Naive thymus-derived CD8-positive, alpha-beta T cell (primary cell): Measurements from ENCODE around the gene RHOT2. TPM values are rescaled to one million over a fixed set of nuclear protein-coding genes. Genes with fewer than 3 reads are reported as not detected.

Source experiments
- polyA plus RNA-seq, 3 donors: library from polyadenylated mRNA; unstranded; fragments of 300-500 nt; fragmentation: Illumina TruSeq; gene quantifications; one replicate each; pipeline ENCODE4 v1.2.3, GENCODE V29; 2021
- total RNA-seq, 8 experiments: library from RNA in 2 of 8; stranded (reverse) in 2 of 8; gene quantifications; one replicate each; pipeline ENCODE4 v1.2.3 and lab custom pipeline; 2021 to 2026

Gene RHOT2
- total and polyA plus RNA-seq, 5 experiments from 2014 or later: 25.1 to 220 (median 44.8) TPM

Other genes starting within 250 kb of the RHOT2 start
- gene RAB11FIP3, start 242.5 kb upstream of the RHOT2 start, total RNA-seq: 10 to 100 TPM; 43.8 to 49.7 TPM
- 1 to 10 TPM; 1.3 to 5.0 (median 2.2) TPM for gene RAB11FIP3, start 242.5 kb upstream of the RHOT2 start, polyA plus RNA-seq
- 10 to 100 TPM; 63.1 to 63.2 TPM for gene CAPN15, start 140.4 kb upstream of the RHOT2 start, total RNA-seq
- gene CAPN15, start 140.4 kb upstream of the RHOT2 start, polyA plus RNA-seq: 1 to 10 TPM; 5.5 to 7.9 (median 6.0) TPM
- gene PRR35, start 107.7 kb upstream of the RHOT2 start, total RNA-seq: not detected
- gene PRR35, start 107.7 kb upstream of the RHOT2 start, polyA plus RNA-seq: not detected
- gene NHLRC4, start 101.1 kb upstream of the RHOT2 start, total RNA-seq: 1 to 10 TPM; 4.7 to 5.3 TPM
- gene NHLRC4, start 101.1 kb upstream of the RHOT2 start, polyA plus RNA-seq: 1 to 10 TPM; 1.5 to 3.3 (median 1.7) TPM
- 10 to 100 TPM; 55.8 to 59.0 TPM for gene PIGQ, start 98.2 kb upstream of the RHOT2 start, total RNA-seq
- gene PIGQ, start 98.2 kb upstream of the RHOT2 start, polyA plus RNA-seq: 10 to 100 TPM in 1 of 3 donors, 1 to 10 TPM in 2; 8.8 to 13.4 (median 9.3) TPM
- 10 to 100 TPM; 18.6 to 19.9 TPM for gene RAB40C, start 78.1 kb upstream of the RHOT2 start, total RNA-seq
- gene RAB40C, start 78.1 kb upstream of the RHOT2 start, polyA plus RNA-seq: 10 to 100 TPM in 1 of 3 donors, 1 to 10 TPM in 2; 5.8 to 14.6 (median 6.2) TPM
- gene WFIKKN1, start 37.1 kb upstream of the RHOT2 start, total RNA-seq: under 1 TPM; 0.47 to 0.57 TPM
- under 1 TPM in 1 of 3 donors, not detected in 2; 0.07 TPM for gene WFIKKN1, start 37.1 kb upstream of the RHOT2 start, polyA plus RNA-seq
- 10 to 100 TPM; 69.2 to 72.6 TPM for gene METTL26, start 31.8 kb upstream of the RHOT2 start, total RNA-seq
- gene METTL26, start 31.8 kb upstream of the RHOT2 start, polyA plus RNA-seq: 10 to 100 TPM; 88.4 to 98.4 (median 89.8) TPM
- 10 to 100 TPM; 31.9 to 32.2 TPM for gene MCRIP2, start 26.3 kb upstream of the RHOT2 start, total RNA-seq
- gene MCRIP2, start 26.3 kb upstream of the RHOT2 start, polyA plus RNA-seq: 10 to 100 TPM; 28.1 to 36.6 (median 35.5) TPM
- gene WDR90, start 18.8 kb upstream of the RHOT2 start, total RNA-seq: 10 to 100 TPM; 17.8 to 19.2 TPM
- gene WDR90, start 18.8 kb upstream of the RHOT2 start, polyA plus RNA-seq: 1 to 10 TPM in 2 of 3 donors, under 1 TPM in 1; 0.27 to 2.5 (median 1.5) TPM
- gene RHBDL1, start 7.5 kb downstream of the RHOT2 start, total RNA-seq: 1 to 10 TPM; 1.3 to 1.4 TPM
- not detected for gene RHBDL1, start 7.5 kb downstream of the RHOT2 start, polyA plus RNA-seq
- 100 to 1,000 TPM in 1 of 2 experiments, 10 to 100 TPM in 1; 86.4 to 103 TPM for gene STUB1, start 12.3 kb downstream of the RHOT2 start, total RNA-seq
- 100 to 1,000 TPM; 133 to 142 (median 135) TPM for gene STUB1, start 12.3 kb downstream of the RHOT2 start, polyA plus RNA-seq
- 10 to 100 TPM; 40.8 to 41.2 TPM for gene JMJD8, start 16.2 kb downstream of the RHOT2 start, total RNA-seq
- 10 to 100 TPM; 31.7 to 62.8 (median 46.0) TPM for gene JMJD8, start 16.2 kb downstream of the RHOT2 start, polyA plus RNA-seq
- 10 to 100 TPM; 16.1 to 18.4 TPM for gene WDR24, start 22.3 kb downstream of the RHOT2 start, total RNA-seq
- 10 to 100 TPM; 12.7 to 18.9 (median 14.7) TPM for gene WDR24, start 22.3 kb downstream of the RHOT2 start, polyA plus RNA-seq
- gene FBXL16, start 37.7 kb downstream of the RHOT2 start, total RNA-seq: 10 to 100 TPM; 28.4 to 29.3 TPM
- gene FBXL16, start 37.7 kb downstream of the RHOT2 start, polyA plus RNA-seq: 10 to 100 TPM in 1 of 3 donors, 1 to 10 TPM in 2; 3.0 to 22.0 (median 9.5) TPM
- gene METRN, start 47.0 kb downstream of the RHOT2 start, total RNA-seq: 10 to 100 TPM; 13.1 to 14.4 TPM
- gene METRN, start 47.0 kb downstream of the RHOT2 start, polyA plus RNA-seq: 10 to 100 TPM; 22.1 to 40.9 (median 35.8) TPM
- gene ANTKMT, start 53.0 kb downstream of the RHOT2 start, total RNA-seq: 10 to 100 TPM; 44.3 to 48.2 TPM
- gene ANTKMT, start 53.0 kb downstream of the RHOT2 start, polyA plus RNA-seq: 100 to 1,000 TPM in 2 of 3 donors, 10 to 100 TPM in 1; 93.5 to 128 (median 113) TPM
- gene CCDC78, start 58.3 kb downstream of the RHOT2 start, total RNA-seq: 10 to 100 TPM; 12.0 to 15.1 TPM
- gene CCDC78, start 58.3 kb downstream of the RHOT2 start, polyA plus RNA-seq: 1 to 10 TPM in 2 of 3 donors, not detected in 1; 1.1 to 1.4 TPM
- 10 to 100 TPM; 50.1 to 67.0 TPM for gene HAGHL, start 59.0 kb downstream of the RHOT2 start, total RNA-seq
- 1 to 10 TPM; 5.0 to 6.2 (median 6.0) TPM for gene HAGHL, start 59.0 kb downstream of the RHOT2 start, polyA plus RNA-seq
- gene CIAO3, start 72.9 kb downstream of the RHOT2 start, total RNA-seq: 10 to 100 TPM; 56.0 to 56.4 TPM
- 10 to 100 TPM; 13.7 to 25.7 (median 16.9) TPM for gene CIAO3, start 72.9 kb downstream of the RHOT2 start, polyA plus RNA-seq
- gene MSLN, start 92.6 kb downstream of the RHOT2 start, total RNA-seq: not detected
- not detected for gene MSLN, start 92.6 kb downstream of the RHOT2 start, polyA plus RNA-seq
- gene RPUSD1, start 120.2 kb downstream of the RHOT2 start, total RNA-seq: 10 to 100 TPM; 27.7 to 29.1 TPM
- 10 to 100 TPM; 19.7 to 32.2 (median 22.0) TPM for gene RPUSD1, start 120.2 kb downstream of the RHOT2 start, polyA plus RNA-seq
- 10 to 100 TPM; 47.8 to 54.3 TPM for gene CHTF18, start 120.5 kb downstream of the RHOT2 start, total RNA-seq
- 1 to 10 TPM; 3.5 to 4.3 (median 4.0) TPM for gene CHTF18, start 120.5 kb downstream of the RHOT2 start, polyA plus RNA-seq
- not detected for gene GNG13, start 132.6 kb downstream of the RHOT2 start, total RNA-seq
- gene GNG13, start 132.6 kb downstream of the RHOT2 start, polyA plus RNA-seq: not detected